Glomerular visceral epithelial cell (primary cell): ENCODE results near the gene TNFRSF14.
"Not testable (repeated sequence)": the region's sequence is repeated elsewhere in the genome, so short reads cannot be mapped to it uniquely, and the experiment has no call there.

Experiments
- DNase-seq: peaks from one replicate; pipeline ENCODE4 v3.0.0-alpha.2; 2016; ENCODE audit errors: extremely low spot score

Gene TNFRSF14

GRCh38 chr1:2553076-2553475, 3.1 kb upstream of the TNFRSF14 start:
- DNase-seq = not testable (repeated sequence)

DNA sequence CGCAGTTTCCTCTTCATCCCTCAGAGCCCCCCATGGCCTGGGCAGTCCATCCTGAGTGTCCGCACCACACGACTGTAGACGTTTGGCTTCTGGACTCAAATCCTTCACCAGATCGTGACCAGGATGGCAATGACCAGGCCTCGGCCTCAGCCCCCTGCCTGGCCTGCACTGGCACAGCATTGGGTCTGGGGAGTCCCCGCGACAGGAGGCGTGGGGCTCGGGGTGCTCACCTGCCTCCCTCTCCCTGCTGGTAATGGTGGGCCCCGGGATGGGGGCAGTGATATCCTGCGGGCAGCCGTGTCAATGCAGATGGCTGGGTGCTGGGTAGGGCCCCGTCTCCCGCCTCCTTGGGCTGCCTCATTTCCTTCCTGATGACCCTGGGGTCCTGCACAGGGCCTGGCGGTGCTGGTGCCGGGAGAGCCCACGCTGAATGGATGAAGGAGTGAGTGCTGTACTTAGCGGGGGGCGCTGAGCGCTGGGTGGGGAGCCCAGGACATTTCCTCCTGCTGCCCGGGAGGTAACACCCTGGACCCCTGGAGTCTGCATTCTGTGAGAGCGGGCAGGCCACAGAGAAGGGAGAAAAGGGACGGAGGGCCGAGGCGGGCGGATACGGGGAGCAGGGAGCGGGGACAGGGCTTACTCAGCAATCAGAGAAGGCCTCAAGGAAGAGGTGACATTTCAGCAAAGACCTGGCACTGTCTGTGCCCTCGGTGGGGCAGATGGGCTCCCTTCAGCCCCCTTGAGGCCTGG, 2.1 kb upstream of the TNFRSF14 start:
- DNase-seq = no peak

DNA sequence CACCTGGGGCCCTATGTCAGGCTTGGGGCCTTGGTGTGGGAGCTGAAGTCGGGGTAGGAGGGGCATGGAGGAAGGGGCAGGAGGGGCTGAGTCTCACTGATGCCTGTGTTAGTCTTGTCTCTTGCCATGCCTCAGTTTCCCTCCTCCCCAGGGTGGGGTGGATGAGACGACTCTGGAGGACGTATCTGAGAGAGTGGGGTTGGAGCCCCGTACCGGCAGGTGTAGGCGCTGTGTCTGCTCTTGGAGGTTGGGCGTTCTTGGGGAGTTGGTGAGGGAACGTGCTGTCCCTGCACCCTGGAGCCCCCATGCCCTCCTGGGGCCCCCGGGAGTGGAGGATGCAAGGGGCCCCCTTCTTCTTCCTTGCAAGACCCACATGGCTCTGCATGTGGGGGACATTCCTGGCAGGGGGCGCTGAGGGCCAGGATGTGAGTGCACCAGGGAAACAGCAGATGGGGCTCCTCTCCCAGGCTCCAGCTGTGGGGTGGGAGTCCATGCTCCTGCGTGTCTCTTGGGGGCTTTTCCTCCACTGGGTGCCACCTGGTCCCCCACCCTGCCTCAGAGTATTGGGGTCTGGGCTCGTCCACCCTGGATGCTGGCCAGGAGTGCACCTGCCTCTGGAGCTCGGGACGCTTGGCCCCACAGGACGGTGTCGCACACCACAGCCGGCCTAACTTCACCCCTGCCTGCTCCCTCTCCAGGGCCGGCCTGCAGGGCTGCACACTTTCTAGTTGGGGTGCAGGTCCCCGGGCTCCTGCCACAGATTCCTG, 1.4 kb upstream of the TNFRSF14 start:
- DNase-seq = no peak

GRCh38 chr1:2555634-2556276, 416 bp upstream of the TNFRSF14 start:
- DNase-seq = peak; percentile 28

- DNase-seq = peak; percentile 24
These were observed 709 bp downstream of the TNFRSF14 start for GRCh38 chr1:2556678-2557481.

DNA sequence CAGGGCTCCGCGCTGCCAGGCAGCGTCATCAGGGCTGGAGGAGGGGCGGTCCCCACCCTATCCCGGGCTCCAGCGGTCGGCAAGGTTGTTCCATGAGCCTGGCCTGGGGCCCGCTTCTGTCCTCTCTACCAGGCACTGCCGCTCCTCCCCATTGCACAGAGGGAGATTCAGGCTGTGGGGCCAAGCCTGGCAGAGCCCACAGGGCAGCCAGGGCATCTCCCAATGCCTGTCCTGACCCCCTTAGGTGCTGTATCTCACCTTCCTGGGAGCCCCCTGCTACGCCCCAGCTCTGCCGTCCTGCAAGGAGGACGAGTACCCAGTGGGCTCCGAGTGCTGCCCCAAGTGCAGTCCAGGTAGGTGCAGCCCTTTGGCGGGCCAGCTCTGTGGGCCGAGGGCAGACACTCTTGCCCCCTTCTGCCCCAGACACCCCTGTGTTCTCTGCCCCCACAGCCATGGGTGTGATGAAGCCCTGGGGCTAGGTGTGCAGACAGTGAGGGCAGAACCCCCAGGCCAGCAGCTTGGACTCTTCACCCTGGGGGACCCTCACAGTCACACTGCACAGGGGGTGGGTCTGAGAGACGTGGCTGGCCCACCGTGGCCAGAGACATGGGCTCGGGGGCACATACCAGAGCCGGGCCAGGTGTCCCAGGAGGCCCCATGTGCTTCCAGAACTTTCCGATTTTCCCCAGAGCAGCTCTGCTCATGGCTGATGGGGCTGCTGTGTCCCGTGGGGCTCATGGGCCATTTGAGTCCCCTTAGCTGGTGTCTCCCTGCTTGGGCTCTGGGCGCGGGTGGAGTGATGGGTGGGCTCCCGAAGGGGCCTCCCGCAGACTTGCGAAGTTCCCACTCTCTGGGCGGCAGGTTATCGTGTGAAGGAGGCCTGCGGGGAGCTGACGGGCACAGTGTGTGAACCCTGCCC, 1.6 kb downstream of the TNFRSF14 start:
- no peak for DNase-seq

GRCh38 chr1:2558420-2558819, 2.2 kb downstream of the TNFRSF14 start:
- no peak for DNase-seq

- DNase-seq = no peak
These were observed 2.7 kb downstream of the TNFRSF14 start for GRCh38 chr1:2558861-2559260.

DNA sequence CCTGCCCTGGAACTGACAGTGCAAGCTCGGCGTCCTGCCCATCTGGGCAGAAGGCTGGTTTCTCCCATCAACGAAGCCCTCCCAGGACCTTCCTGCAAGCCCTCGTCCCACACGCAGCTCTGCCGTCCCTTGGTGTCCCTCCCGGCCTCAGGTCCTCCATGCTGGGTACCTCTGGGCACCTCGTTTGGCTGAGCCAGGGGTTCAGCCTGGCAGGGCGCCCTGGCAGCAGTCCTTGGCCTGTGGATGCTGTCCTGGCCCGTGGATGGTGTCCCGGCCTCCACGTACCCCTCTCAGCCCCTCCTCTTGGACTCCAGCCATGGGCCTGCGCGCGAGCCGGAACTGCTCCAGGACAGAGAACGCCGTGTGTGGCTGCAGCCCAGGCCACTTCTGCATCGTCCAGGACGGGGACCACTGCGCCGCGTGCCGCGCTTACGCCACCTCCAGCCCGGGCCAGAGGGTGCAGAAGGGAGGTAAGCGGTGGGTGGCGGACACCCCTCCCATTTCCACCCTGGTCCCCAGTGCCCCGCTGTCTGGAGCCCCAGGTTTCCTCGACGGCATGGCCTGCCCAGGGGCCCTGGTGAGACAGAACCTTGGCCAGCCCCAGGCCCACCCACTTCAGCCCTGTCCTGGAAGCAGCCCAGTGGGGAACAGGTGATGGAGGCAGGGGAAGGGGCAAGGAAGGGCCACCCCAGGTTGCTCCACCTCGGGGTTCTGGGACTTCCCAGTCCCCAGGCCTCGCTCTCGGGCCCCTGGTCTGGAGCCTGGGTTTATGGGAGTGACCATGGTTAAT, 3.5 kb downstream of the TNFRSF14 start:
- no peak for DNase-seq

GRCh38 chr1:2560299-2561073, 4.3 kb downstream of the TNFRSF14 start:
- no peak for DNase-seq

DNA sequence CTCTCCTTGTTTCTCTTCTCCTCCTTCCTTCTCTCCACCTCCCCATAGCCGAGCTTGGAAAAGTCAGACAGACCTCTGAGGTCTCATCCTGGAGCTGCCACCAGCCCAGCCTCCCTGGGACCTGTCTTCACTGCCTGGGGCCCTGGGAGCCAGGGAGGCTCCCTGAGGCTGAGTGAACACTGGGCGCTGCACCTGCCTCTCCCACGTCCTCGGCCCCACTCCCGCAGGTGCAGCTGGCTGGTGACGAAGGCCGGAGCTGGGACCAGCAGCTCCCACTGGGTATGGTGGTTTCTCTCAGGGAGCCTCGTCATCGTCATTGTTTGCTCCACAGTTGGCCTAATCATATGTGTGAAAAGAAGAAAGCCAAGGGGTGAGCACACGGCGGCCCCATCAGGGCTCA, 5.3 kb downstream of the TNFRSF14 start:
- no peak for DNase-seq

- DNase-seq = no peak
These were observed 6.0 kb downstream of the TNFRSF14 start for GRCh38 chr1:2561898-2562895.

DNA sequence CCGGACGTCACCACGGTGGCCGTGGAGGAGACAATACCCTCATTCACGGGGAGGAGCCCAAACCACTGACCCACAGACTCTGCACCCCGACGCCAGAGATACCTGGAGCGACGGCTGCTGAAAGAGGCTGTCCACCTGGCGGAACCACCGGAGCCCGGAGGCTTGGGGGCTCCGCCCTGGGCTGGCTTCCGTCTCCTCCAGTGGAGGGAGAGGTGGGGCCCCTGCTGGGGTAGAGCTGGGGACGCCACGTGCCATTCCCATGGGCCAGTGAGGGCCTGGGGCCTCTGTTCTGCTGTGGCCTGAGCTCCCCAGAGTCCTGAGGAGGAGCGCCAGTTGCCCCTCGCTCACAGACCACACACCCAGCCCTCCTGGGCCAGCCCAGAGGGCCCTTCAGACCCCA, 7.0 kb downstream of the TNFRSF14 start:
- DNase-seq = no peak

- DNase-seq = no peak
These were observed 8.0 kb downstream of the TNFRSF14 start for GRCh38 chr1:2564006-2564814.

DNA sequence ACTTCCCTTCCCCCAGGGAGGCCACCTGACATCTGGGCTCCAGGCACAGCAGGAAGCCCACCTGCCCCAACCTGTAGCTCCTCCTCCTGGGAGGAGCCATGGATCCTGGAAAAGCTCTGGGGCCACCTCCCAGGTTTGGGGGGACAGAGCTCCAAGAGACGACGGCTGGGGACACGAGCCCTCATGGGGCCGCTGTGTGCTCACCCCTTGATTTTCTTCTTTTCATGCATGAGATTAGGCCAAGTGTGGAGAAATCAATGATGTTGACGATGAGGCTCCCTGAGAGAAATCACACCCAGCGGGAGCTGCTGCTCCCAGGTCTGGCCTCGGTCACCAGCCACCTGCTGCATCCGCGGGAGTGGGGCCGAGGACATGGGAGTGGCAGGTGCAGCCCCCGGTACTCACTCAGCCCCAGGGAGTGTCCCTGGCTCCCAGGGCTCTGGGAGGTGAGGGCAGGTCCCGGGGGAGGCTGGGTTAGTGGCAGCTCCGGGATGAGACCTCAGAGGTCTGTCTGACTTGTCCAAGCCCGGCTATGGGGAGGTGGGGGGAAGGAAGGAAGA, 8.7 kb downstream of the TNFRSF14 start:
- no peak for DNase-seq

DNA sequence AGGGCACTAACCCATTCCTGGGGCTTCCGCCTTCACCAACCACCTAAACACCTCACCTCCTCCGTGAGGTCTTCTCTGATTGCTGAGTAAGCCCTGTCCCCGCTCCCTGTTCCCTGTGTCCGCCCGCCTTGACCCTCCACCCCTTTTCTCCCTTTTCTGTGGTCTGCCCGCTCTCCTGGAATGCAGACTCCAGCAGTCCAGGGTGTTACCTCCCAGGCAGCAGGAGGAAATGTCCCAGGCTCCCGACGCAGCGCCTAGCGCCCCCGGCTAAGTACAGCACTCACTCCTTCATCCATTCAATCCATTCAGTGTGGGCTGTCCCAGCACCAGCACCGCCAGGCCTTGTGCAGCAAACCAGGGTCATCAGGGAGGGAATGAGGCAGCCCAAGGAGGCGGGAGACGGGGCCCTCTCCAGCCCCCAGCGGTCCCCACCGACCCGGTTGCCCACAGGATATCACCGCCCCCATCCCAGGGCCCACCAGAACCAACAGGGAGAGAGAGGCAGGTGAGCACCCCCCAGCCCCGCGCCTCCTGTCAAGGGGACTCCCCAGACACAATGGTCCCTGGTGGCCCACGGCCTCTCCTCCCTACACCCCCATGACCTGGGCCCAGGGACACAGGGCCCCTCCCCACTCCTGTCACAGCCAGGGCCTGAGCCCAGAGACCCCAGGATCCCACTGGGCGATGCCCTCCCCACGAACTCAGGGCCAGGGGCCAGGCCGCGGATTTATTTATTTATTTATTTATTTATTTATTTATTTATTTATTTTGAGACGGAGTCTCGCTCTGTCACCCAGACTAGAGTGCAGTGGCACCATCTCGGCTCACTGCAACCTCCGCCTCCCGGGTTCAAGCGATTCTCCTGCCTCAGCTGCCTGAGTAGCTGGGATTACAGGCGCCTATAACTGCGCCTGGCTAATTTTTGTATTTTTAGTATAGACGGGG, 10.2 kb downstream of the TNFRSF14 start:
- DNase-seq = peak; percentile 76
